Activated effector memory CD4-positive, alpha-beta T cell treated with anti-CD3 and anti-CD28 coated beads, Interleukin-2, amount 50 U/mL, for 16 hours (primary cell): ENCODE data around the gene TMEM140.
A peak's percentile ranks its signal among the peaks of the same experiment; 100 is the strongest.
"Not testable (repeated sequence)": the region's sequence is repeated elsewhere in the genome, so short reads cannot be mapped to it uniquely, and the experiment has no call there.

Source experiments
- DNase-seq: peaks from one replicate; pipeline ENCODE4 v3.0.0-alpha.2; 2020

Gene TMEM140

DNA sequence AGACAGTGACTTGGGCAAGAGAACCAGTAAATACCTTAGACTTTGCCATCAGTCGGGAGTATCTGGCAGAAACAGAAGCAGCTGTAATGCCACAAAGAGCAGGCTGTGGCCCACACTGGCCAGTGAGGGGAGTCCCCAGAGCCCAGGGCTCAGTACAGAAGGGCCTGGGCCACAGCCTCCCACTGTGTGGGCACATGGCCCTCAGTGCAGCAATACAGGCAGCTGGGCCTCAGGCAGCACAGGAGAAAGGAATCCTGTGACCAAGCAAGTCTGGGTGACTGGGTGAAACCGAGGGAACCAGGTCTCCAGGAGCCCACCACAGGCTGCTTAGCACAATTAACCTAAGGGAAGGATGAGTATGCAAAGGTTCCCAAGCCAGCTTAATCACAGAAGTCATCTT is 49.5 kb downstream of the TMEM140 start:
- DNase-seq: no peak

DNA sequence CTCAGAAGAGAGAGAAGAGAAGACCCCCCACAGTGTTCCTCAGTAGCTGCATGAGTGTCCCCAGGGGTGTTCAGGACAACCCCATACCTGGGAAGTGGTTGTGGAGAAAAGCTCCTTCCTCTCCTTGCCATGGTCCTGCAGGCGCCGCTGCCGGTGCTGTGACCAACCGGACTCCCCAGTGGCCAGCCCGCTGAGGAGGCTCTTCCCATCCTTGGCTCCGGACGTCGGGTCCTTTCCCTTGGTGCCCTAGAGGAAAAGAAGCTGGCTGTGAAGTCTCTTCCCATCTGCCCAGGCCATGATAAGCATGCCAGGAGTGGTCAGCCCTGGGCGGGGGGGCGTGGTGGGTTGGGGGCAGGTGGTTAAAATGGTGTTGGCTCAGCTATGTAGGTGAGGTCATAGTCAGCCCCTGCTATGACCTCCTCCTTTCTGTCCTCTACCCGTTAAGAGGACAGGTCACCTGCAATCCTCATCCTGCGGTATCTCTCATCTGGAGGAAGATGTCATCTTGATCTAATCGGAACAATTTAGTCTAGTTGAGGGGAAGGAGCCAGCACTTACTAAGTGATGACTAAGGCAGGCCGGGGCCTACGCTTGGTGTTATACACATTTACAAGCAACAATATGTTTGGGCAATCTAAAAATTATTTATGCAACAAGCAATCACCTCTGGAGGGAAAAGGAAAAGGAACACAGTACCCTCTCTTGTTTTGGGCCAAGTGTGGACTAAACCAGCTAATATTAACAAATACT is 50.2 kb downstream of the TMEM140 start:
- no peak for DNase-seq

DNA sequence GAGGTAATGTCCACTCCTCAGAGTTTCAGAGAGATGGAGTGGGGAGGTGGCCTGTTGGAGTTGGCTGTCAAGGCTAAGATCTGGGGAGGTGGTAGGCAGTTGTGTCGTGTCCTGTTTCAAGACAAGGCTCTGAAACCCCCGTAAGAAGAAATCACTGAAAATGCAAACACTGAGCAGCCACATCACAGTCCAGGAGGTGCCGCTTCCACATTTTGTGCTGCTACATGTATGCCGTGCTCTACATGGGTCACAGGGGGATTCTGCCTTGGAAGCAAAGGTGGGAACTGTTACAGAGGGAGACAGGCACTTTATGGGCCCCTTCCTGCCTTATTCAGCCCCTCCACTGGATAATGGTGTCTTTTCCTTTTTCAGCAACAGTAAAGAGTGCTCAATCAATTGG is 51.6 kb downstream of the TMEM140 start:
- DNase-seq: no peak

DNA sequence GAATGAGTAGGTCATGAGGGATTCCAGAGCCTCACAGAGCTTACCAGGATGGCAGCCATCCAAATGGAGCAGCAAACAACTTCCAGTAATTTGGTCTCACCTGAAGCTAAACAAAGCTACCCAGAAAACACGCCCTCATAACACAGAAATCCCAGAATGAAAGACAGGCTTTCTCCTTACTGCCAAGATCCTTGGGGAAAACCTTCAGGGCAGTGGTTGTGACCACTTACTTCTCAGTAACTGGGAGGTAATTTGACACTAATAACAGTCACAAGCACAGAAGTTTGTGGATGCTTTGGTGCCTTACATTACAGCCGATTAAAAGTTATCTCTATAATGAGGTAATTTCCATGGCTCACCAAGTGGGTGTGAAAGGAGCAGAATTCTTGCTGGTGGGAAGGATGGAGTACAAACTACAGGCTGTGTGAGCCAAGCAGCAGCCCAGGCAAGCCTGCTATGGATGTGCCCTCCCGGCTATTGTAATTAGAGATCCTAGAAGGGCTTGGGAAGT is 53.0 kb downstream of the TMEM140 start:
- DNase-seq: no peak

DNA sequence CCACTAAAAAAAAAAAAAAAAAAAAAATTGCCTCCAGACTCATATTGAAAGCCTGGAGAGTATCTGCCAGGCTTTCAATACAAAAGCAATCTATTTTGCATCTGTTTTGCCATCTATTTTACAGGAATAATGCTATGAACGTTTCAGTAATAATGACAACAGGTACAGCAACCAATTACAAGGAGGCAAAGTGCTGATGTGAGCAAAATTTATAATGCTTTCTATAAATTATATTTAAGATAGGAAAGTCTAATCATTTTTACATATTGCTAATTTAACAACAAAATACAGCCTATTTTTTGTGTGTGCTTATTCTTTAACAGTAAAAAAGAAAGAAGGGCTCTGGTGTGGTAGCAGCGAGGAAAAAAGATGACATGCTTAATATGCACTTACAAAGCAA is 53.5 kb downstream of the TMEM140 start:
- no peak for DNase-seq

DNA sequence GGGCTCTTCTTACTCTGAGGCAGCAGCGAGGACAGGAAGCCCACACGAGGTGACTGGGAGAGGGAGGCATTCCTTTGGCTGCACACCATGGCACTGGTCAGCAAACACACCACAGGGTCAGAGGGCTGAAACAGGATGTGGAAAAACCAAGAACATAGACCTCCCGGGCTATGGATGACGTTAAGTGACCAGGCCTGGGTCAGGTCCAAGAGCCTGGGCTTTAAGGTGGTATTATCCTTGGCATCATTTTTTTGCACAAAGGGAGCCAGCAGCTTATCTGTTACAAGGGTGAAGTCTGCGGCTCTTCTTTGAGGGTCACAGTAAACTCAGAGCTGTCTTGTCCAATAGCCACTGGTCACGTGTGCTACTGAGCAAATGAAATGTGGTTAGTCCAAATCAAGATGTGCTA is 56.5 kb downstream of the TMEM140 start:
- DNase-seq: no peak

DNA sequence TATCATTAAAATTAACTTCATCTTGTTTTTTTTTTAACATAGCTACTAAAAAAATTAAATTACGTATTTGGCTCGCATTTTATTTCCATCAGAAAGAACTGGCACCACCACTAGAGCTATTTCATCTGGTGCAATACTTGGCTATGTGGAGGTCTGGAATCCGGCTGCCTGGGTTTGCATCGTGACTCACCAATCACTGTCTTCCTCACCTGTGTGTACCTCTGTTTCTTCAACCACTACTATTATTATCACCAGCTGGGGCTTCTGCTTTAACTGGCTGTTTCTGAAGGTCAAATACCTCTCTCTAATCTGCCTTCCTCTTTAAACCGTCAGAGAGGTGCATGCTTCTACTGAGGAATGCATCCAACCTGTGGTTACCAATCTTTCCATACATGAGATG is 57.0 kb downstream of the TMEM140 start:
- DNase-seq: no peak

DNA sequence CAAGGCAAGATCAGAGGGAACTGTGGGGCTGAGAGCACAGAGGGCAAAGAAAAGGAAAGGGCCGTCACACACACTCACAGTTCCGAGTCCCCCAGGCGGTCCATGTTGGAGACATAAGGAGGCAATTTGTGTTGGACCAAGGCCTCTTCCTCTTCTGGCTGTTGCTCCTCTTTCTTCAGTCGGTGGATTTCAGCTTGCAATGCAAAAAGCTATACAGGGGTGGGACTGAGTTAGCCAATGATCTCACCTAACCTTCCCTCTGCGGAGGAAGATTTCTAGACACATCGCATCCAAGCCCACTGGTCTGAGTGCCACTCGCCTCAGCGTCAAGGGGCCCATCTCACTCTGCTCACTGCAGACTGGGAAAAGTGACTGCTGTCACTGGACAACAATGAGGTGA is 58.0 kb downstream of the TMEM140 start:
- no peak for DNase-seq

DNA sequence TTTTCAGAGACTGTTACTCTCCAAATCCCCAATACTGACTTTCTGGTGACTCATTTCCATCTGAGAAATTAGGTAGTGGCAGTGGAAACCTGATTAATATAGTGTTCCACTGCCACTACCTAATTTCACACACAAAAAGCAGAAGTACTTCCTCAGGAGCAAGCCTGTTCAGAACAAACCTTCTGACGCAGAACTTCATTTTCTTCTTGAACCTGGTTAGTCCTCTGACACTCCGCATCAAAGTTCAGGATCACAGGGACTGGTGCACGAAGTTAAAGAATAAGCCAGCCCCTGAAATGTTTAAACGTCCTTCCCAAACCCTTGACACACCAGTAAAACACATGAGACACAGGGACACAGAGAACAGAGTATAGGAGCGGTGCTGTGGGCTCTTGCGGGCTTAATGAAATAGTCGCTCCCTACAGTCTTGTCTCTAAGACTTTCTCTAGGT is 59.1 kb downstream of the TMEM140 start:
- DNase-seq: no peak

DNA sequence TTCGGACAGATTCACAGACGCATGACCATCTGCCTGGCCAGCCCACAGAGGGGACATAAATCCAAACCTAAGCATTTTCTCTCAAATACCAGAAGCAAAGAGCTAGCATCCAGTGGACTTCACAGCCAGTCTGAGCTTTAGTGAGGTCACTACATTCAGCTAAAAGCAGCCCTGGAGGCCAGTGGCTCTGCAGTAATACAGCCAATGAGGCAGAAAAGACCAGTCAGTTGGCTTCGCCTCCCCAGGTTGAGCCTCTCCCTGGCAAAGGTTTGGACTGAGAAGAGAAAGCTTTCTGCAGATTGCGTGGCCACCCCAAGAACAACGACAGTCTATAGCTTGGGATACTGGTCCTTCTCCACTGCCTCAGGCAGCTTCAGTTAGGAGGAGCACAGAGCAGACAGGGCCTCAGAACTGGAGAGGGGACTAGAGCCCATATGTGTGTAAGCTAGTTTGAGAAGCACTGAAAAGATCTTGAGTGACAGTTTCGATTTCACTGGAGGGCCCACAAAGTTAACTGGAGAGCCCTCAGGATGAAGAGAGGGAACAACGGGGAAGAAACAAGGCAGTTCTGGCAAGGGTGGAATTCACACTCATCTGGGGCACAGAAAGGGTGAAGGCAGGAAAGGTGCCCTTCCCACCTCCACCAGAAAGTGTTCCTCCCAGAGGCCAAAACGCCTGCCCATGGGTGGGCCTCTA is 59.7 kb downstream of the TMEM140 start:
- DNase-seq: no peak

DNA sequence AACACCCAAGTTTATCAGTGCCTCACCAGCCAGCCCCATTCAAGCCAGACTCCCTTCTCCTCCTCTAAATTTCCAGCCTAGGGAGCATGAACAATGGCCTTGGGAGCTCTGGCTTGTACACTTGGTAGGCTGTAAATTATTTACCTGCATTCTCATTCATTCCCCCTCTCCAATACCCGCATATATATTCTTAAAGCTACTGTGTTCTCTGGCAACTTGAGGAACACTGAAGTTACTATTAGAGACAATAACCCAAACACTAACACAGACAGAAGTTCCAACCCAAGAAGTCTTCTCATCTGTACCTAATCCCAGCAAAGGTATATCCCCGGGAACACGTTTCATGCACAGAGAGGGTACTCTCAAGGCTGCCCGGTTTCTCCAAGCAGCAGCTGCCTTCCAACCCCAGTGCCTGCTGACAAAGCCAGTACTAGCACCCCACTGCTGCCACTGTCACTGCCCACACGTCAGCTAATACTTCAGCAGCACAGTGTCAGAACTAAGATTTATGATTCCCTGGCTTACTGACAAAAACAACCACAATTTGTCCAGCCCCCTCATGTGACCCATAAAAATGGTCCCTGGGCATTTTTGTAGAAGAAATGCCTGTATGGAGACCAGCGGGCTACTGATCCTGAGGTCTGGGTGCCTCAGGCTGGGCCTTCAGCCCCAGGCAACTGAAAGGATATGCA is 60.4 kb downstream of the TMEM140 start:
- DNase-seq: no peak

DNA sequence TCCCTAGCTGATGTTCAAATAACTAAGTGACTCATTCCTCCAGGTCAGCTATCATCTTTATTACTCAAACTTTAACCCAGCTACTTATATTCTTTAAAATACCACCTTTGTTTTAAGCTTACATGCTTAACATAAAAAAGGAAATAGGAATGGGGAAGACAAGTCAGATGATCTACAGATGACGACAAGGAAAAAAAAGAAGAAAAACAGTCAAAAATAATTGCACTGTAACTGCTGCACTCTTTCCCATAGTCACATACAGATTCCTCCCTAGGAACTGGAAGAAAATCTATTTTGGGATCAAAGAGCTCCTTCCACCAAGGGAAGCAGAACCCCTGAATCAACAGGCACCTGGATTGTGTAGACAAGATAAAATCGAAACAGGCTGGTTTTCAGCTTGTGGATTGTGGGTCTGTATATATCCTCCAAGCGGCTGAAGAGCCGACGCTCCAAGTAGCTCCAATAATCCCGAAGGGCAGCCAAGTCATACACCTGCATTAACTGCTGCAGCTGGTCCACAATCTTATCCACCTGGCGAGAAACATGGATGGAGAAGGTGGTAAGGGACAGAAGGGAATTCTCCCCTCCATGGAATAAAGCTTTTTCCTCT is 61.5 kb downstream of the TMEM140 start:
- no peak for DNase-seq

DNA sequence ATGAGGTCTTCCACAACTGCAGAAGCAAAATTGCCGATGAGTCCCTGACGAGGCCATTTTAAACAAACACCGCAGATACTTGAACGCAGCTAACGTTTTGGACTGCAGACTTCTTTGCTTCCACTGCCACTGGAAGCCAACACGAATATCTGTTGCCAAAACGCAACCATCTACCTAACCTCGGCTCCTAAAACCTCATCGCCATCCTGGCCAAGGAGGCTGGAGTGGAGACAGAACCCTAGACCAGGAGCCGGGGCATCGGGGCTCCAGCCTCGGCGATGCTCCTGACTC is 63.0 kb downstream of the TMEM140 start:
- DNase-seq: no peak

DNA sequence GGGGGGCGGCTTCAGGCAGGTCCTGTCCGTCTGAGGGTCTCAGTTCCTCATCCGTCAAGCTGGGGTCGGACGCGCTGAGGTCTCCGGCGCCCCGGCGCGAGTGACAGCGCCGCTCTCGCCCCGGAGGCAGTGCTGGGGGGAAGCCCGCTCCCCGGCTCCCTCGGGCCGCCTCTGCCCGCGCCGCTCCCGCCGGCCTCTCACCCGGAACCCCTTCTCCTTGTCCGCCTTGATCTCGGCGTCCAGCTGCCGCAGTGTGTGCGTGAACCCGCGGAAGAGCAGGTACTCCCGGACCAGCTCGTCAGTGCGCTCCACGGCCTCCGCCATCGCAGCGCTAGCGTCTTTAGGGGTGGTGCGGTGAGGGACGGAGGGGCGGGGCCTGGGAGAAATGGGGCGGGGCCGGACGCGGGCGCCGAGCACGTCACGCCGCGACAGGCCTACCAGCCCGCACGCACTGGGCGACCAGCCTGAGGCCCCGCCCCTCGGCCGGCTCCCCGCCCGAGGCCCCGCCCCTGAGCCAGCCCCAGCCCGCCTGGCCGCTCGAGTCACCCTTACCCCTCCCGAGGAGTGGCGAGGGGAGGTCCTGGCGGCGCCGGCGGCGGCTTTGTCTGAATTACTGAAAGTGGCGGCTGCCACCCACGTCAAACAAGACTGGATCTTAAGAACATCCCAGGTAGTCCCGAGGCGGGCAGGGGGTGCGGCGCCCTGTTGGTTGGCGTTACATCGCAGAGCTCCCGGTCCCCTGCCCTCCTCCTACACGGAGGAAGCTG is 63.5 kb downstream of the TMEM140 start, which contains the start of gene WDR91:
TSS of gene WDR91 (minus strand) at position 348 of the 767 bp plus-strand sequence. CDS start at position 324, 24 bp downstream.
- peak; percentile 99 for DNase-seq

DNA sequence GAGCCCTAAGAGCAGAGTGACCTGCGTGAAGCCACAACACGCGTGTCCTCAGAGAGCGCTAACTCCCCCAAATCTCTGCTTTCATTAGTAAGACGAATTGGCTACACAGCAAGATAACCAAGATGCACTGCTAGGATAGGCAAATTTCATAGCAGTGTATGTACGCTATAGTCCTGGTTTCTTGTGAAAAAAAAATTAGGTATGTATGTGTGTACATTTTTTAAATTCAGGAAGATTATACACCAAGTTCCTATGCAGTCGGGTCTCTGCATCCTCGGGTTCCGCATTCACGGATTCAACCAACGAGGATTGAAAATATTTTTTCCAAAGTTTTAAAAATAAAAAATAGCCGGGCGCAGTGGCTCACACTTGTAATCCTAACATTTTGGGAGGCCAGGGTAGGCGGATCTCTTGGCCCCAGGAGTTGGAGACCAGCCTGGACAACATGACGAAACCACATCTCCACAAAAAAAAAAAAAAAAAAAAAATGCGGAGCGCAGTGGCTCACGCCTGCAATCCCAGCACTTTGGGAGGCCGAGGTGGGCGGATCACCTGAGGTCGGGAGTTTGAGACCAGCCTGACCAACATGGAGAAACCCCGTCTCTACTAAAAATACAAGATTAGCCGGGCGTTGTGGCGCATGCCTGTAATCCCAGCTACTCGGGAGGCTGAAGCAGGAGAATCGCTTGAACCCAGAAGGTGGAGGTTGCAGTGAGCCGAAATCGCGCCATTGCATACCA is 64.2 kb downstream of the TMEM140 start:
- not testable (repeated sequence) for DNase-seq

DNA sequence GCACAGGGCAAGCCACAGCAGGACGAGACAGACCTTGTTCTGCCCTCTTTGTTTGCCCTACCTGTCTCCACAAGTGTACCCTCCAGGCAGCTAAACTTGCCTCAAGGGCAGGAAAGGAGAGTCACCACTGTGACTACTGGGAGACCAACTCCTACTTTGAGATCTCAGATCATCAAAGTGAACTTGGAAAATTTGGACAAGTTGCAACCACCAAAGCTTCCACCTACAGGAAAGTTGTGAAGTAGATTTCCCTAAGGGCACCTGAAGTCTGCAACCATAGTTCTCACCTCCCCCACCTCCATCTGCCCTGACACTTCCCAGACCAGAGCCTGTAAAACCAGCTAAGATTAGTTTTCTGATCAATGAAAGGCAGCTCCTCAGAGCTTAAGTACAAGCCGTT is 66.0 kb downstream of the TMEM140 start:
- DNase-seq: no peak

DNA sequence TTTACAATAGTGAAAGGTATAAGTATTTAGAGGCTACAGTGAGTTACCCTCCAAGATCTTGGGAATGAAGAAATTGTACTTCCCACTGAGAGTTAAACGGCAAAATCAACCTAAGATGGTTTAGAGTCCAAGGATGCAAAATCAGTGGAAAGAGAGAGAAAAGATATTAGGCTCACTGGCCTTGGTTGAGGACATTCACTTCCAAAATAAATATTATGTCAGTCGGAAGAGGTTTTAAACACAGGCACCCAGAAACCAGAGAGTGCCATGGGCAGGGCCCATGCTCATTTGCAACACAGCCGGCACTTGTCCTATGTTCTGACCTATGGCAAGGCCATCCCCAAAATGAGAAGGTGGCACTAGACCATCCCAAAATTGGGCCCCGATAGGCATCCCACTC is 67.3 kb downstream of the TMEM140 start:
- DNase-seq: no peak

DNA sequence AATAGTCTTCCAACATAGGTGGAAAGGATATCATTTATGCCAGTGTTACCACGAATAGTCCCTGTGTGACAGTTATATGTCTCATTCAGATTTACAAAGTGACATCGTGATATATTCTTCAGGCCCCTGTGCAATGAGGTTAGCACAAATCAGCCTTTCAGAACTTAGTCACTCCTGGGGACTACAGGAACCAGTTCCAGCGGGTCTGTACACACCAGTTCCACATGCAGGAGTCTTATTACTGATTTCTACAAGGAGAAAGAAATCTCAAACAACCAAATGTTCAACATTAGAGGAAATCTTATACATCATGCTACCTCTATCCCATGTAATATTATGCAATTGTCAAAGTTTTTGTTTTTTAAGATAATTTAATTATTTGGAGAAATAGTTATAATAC is 67.8 kb downstream of the TMEM140 start:
- no peak for DNase-seq
